AG04449 (cell line): Measurements from ENCODE around the gene MRPL11.
"Not testable (repeated sequence)": the region's sequence is repeated elsewhere in the genome, so short reads cannot be mapped to it uniquely, and the experiment has no call there.

ENCODE experiments used
- CTCF ChIA-PET: fragments of 350-600 bp; formaldehyde crosslinking; extraction: SDS; loops from one replicate; lab custom pipeline; 2021; ENCODE audit warnings: antibody characterized with exemption; lab: Yijun Ruan, JAX
- POLR2A ChIA-PET: fragments of 400-600, 350-600 bp; formaldehyde crosslinking; extraction: SDS; loops from one replicate; lab custom pipeline; 2020; ENCODE audit warnings: antibody characterized with exemption, inconsistent platforms; lab: Yijun Ruan, JAX
- DNase-seq: peaks from one replicate; pipeline ENCODE4 v3.0.0-alpha.2; 2010; ENCODE audit warnings: low read depth, low spot score
- H3K4me3 ChIP-seq: 2 replicates; pipeline ENCODE4 v1.5.1; 2011; ENCODE audit warnings: low read depth, mild to moderate bottlenecking, control low read depth, low read length
- CTCF ChIP-seq: IDR thresholded peaks from one replicate; pipeline ENCODE4 v1.5.1; 2011; ENCODE audit warnings: mild to moderate bottlenecking, moderate library complexity, low read length, control low read depth, inconsistent platforms; ENCODE audit not compliant: insufficient read depth; ENCODE audit errors: missing control alignments

Gene MRPL11

GRCh38 chr11:66451663-66452062 is 13.0 kb upstream of the MRPL11 start:
- ChIA-PET POLR2A (no interaction called here), CTCF (interaction anchor here (1.1 kb wide), 1 partner anchor 13 kb away, joined by 3 read pairs; the partner anchor contains the start of gene MRPL11)
- no peak for DNase-seq
- TF ChIP-seq CTCF: no peak
- no peak overlapping the region for H3K4me3 ChIP-seq

GRCh38 chr11:66450560-66450959 is 11.9 kb upstream of the MRPL11 start:
- no peak for DNase-seq
- no peak overlapping the region for H3K4me3 ChIP-seq
- ChIA-PET CTCF (interaction anchor here (2.4 kb wide), 1 partner anchor 12 kb away, joined by 7 read pairs; the partner anchor contains the start of gene MRPL11), POLR2A (no interaction called here)
- no peak for TF ChIP-seq CTCF

GRCh38 chr11:66448523-66448922 is 9.9 kb upstream of the MRPL11 start:
- POLR2A ChIA-PET: no interaction called here
- CTCF ChIA-PET: interaction anchor here (2.4 kb wide), 1 partner anchor 10 kb away, joined by 7 read pairs; the partner anchor contains the start of gene MRPL11
- no peak for TF ChIP-seq CTCF
- H3K4me3 ChIP-seq: no peak overlapping the region
- DNase-seq: no peak

- TF ChIP-seq CTCF: no peak
- ChIA-PET POLR2A (no interaction called here), CTCF (interaction anchor here (1.1 to 1.7 kb wide), 5 partner anchors 8 to 61 kb away, joined by 3 to 8 read pairs (median 3); partner anchors contain the start of genes MRPL11 and PELI3)
- H3K4me3 ChIP-seq: no peak overlapping the region
- DNase-seq: no peak
Observed at GRCh38 chr11:66447012-66447411, 8.4 kb upstream of the MRPL11 start.

- no peak overlapping the region for H3K4me3 ChIP-seq
- TF ChIP-seq CTCF: no peak
- POLR2A ChIA-PET: no interaction called here
- CTCF ChIA-PET: interaction anchor here (1.2 to 1.4 kb wide), 3 partner anchors 13 to 57 kb away, joined by 4 to 5 read pairs (median 4); no protein-coding TSS in a partner anchor
- peak; percentile 75 for DNase-seq
Observed at GRCh38 chr11:66443602-66444001, 5.0 kb upstream of the MRPL11 start.

GRCh38 chr11:66440940-66441282 is 2.3 kb upstream of the MRPL11 start:
- POLR2A ChIA-PET, DNase-seq, H3K4me3 ChIP-seq: not testable (repeated sequence)
- CTCF ChIA-PET: interaction anchor here (0.9 to 2.1 kb wide), 4 partner anchors 29 to 238 kb away, joined by 4 to 13 read pairs (median 8); no protein-coding TSS in a partner anchor

GRCh38 chr11:66440101-66440939 is 1.7 kb upstream of the MRPL11 start:
- H3K4me3 ChIP-seq, POLR2A ChIA-PET, DNase-seq: not testable (repeated sequence)
- CTCF ChIA-PET: interaction anchor here (0.9 to 2.9 kb wide), 8 partner anchors 23 to 238 kb away, joined by 3 to 26 read pairs (median 10); no protein-coding TSS in a partner anchor
